SW 1271 (cell line): ENCODE data around the gene SPSB4.
"Not testable (repeated sequence)": the region's sequence is repeated elsewhere in the genome, so short reads cannot be mapped to it uniquely, and the experiment has no call there.

ENCODE experiments used
- DNase-seq, 2 experiments: peaks; one replicate each; lab custom pipeline; 2025; lab: John Stamatoyannopoulos, UW

SPSB4 gene

GRCh38 chr3:141115789-141116541 is 64.8 kb downstream of the SPSB4 start:
- DNase-seq, result no peak

- DNase-seq, result no peak
These were observed 65.6 kb downstream of the SPSB4 start for GRCh38 chr3:141116721-141117120.

GRCh38 chr3:141117982-141118381 is 66.8 kb downstream of the SPSB4 start:
- DNase-seq, result not testable (repeated sequence)

- no peak for DNase-seq
These were observed 71.4 kb downstream of the SPSB4 start for GRCh38 chr3:141122455-141123030.

- no peak for DNase-seq
These were observed 72.7 kb downstream of the SPSB4 start for GRCh38 chr3:141123677-141124410.

- no peak for DNase-seq
These were observed 73.6 kb downstream of the SPSB4 start for GRCh38 chr3:141124715-141125114.

GRCh38 chr3:141125351-141125750 is 74.2 kb downstream of the SPSB4 start:
- no peak for DNase-seq

GRCh38 chr3:141126661-141127343 is 75.7 kb downstream of the SPSB4 start:
- no peak for DNase-seq

- DNase-seq, result no peak
These were observed 76.4 kb downstream of the SPSB4 start for GRCh38 chr3:141127344-141128125.

GRCh38 chr3:141128126-141128777 is 77.1 kb downstream of the SPSB4 start:
- DNase-seq, result no peak

- DNase-seq, result no peak
These were observed 77.9 kb downstream of the SPSB4 start for GRCh38 chr3:141129049-141129448.

GRCh38 chr3:141129541-141130011 is 78.4 kb downstream of the SPSB4 start:
- DNase-seq, result no peak

- DNase-seq, result no peak
These were observed 92.4 kb downstream of the SPSB4 start for GRCh38 chr3:141143517-141143916.

GRCh38 chr3:141146979-141147470 is 95.9 kb downstream of the SPSB4 start:
- no peak for DNase-seq

GRCh38 chr3:141147657-141148056 is 96.5 kb downstream of the SPSB4 start:
- no peak for DNase-seq

- DNase-seq, result no peak
These were observed 97.0 kb downstream of the SPSB4 start for GRCh38 chr3:141148169-141148568.

- no peak for DNase-seq
These were observed 97.6 kb downstream of the SPSB4 start for GRCh38 chr3:141148770-141149169.

- no peak for DNase-seq
These were observed 99.1 kb downstream of the SPSB4 start for GRCh38 chr3:141150081-141150830.

- DNase-seq, result no peak
These were observed 99.8 kb downstream of the SPSB4 start for GRCh38 chr3:141150931-141151330.

- no peak for DNase-seq
These were observed 100.3 kb downstream of the SPSB4 start for GRCh38 chr3:141151439-141151838.
